ENCODE results near the gene NGFR. TPM values are rescaled to one million over a fixed set of nuclear protein-coding genes. Genes with fewer than 3 reads are reported as not detected.
"Not testable (repeated sequence)": the region's sequence is repeated elsewhere in the genome, so short reads cannot be mapped to it uniquely, and the experiment has no call there.

Gene NGFR
- total RNA-seq, 1 donor from 2014 or later = 4.5 TPM

DNA sequence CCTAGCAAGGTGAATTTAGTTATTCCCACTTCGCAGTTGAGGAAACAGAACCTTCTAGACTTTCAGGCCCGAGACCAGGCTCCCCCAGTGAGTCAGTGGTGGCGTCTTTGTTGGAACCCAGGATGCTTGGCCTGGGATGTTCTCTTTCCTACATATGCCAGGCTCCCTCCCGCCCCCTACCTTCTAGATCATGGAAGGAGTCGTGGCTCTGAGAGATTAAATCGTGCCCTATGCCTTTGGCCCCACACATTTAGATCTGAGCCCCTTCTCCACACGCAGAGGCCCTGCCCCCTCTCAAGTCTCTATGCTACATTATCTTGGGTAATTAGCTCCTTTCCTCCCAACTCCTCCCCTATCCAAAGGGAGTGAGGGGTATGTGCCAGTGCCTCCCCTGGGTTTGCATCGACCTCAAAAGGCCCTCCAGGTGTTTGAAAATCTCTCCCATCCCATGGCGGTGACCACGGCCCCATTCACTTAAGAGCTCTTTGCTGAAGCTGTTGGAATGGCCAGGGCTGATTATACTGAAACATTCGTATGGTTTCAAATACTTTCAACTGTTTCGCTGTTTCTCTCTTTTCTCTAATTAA is 3.0 kb downstream of the NGFR start:
- peak overlapping the region; percentile 78 for H3K4me3 Mint-ChIP-seq (ENCODE audit: unreplicated experiment)
- TF ChIP-seq, protein P1, sequence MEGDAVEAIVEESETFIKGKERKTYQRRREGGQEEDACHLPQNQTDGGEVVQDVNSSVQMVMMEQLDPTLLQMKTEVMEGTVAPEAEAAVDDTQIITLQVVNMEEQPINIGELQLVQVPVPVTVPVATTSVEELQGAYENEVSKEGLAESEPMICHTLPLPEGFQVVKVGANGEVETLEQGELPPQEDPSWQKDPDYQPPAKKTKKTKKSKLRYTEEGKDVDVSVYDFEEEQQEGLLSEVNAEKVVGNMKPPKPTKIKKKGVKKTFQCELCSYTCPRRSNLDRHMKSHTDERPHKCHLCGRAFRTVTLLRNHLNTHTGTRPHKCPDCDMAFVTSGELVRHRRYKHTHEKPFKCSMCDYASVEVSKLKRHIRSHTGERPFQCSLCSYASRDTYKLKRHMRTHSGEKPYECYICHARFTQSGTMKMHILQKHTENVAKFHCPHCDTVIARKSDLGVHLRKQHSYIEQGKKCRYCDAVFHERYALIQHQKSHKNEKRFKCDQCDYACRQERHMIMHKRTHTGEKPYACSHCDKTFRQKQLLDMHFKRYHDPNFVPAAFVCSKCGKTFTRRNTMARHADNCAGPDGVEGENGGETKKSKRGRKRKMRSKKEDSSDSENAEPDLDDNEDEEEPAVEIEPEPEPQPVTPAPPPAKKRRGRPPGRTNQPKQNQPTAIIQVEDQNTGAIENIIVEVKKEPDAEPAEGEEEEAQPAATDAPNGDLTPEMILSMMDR (IDR thresholded peaks at IDR 0.05; ENCODE audit: unreplicated experiment) = no peak
- no peaks in the 10 kb centered on the region for H3K9me3 Mint-ChIP-seq (ENCODE audit: unreplicated experiment)
- peaks cover 20% of the 10 kb centered on the region for H3K27me3 Mint-ChIP-seq (ENCODE audit: unreplicated experiment)
- peak; percentile 33 for DNase-seq (ENCODE audit: low spot score)
- peaks cover 12% of the 10 kb centered on the region for H3K4me1 Mint-ChIP-seq (ENCODE audit: unreplicated experiment)
- H3K36me3 Mint-ChIP-seq (ENCODE audit: low read depth, unreplicated experiment) = no peaks in the 10 kb centered on the region
- no peak overlapping the region for H3K27ac Mint-ChIP-seq (ENCODE audit: unreplicated experiment)

DNA sequence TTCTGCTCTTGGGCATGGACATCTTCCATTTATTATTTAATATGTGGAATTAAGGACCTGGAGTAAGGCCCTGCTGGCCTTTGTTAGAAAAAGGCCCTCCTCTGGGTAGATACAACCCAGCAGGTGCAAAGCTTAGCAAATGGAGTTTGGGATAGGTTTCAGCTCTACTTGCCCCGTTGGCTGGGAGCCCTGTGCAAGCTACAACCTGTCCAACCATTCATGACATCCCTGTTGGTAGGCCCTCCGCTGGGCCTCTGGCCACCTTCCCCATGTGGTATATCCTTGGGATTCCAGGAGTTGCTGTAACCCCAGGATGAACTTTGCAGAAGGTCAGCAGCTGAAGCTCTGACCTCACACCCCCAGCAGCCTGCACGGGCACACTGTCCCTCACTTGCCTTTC is 6.4 kb downstream of the NGFR start:
- Mint-ChIP-seq H3K4me1 (ENCODE audit: unreplicated experiment) (peaks cover 15% of the 10 kb centered on the region), H3K4me3 (ENCODE audit: unreplicated experiment) (no peak overlapping the region), H3K36me3 (ENCODE audit: low read depth, unreplicated experiment) (no peaks in the 10 kb centered on the region), H3K9me3 (ENCODE audit: unreplicated experiment) (no peaks in the 10 kb centered on the region), H3K27me3 (ENCODE audit: unreplicated experiment) (peaks cover 21% of the 10 kb centered on the region), H3K27ac (ENCODE audit: unreplicated experiment) (no peak overlapping the region)
- no peak for DNase-seq (ENCODE audit: low spot score)
- TF ChIP-seq, protein P1 (IDR thresholded peaks at IDR 0.05; ENCODE audit: unreplicated experiment) = no peak

DNA sequence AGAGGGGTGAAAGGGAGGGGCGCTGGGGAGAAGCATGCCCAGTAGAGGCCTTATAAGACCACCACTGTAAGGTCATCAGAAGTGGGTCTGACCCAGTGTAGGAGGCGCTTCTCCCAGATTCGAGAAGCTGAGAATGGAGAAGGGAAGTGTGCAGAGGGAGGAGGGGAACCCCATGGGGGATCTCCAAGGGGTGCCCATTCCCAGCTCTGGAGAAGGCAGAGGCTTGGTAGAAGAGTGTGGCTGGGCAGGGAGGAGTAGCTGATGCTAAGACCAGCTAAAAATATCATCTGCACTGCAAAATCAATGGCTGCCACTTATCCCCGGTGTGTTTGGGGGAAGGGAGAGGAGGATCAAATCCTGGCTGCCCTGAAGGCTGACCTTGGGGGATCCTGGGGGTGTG is 7.2 kb downstream of the NGFR start:
- H3K4me1 Mint-ChIP-seq (ENCODE audit: unreplicated experiment) = peaks cover 15% of the 10 kb centered on the region
- no peak overlapping the region for H3K27ac Mint-ChIP-seq (ENCODE audit: unreplicated experiment)
- peaks cover 21% of the 10 kb centered on the region for H3K27me3 Mint-ChIP-seq (ENCODE audit: unreplicated experiment)
- no peaks in the 10 kb centered on the region for H3K9me3 Mint-ChIP-seq (ENCODE audit: unreplicated experiment)
- no peaks in the 10 kb centered on the region for H3K36me3 Mint-ChIP-seq (ENCODE audit: low read depth, unreplicated experiment)
- no peak for DNase-seq (ENCODE audit: low spot score)
- no peak overlapping the region for H3K4me3 Mint-ChIP-seq (ENCODE audit: unreplicated experiment)
- TF ChIP-seq, protein P1 (IDR thresholded peaks at IDR 0.05; ENCODE audit: unreplicated experiment) = no peak

DNA sequence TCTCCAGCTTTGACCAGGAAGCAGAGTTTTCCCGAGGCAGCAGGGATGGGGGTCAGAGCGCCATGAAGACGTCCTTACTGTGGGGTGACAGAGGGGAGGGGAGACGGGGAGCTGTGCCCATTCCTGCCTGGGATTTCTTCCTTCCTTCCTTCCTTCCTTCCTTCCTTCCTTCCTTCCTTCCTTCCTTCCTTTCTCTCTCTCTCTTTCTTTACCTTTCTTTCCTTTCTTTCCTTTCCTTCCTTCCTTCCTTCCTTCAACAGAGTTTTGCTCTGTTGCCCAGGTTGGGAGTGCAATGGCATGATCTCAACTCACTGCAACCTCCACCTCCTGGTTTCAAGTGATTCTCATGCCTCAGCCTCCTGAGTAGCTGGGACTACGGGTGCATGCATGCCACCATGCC is 7.6 kb downstream of the NGFR start:
- Mint-ChIP-seq H3K4me1 (ENCODE audit: unreplicated experiment) (peaks cover 18% of the 10 kb centered on the region), H3K27me3 (ENCODE audit: unreplicated experiment) (peaks cover 20% of the 10 kb centered on the region)
- DNase-seq (ENCODE audit: low spot score); H3K27ac Mint-ChIP-seq (ENCODE audit: unreplicated experiment); H3K9me3 Mint-ChIP-seq (ENCODE audit: unreplicated experiment); H3K4me3 Mint-ChIP-seq (ENCODE audit: unreplicated experiment); H3K36me3 Mint-ChIP-seq (ENCODE audit: low read depth, unreplicated experiment): not testable (repeated sequence)

DNA sequence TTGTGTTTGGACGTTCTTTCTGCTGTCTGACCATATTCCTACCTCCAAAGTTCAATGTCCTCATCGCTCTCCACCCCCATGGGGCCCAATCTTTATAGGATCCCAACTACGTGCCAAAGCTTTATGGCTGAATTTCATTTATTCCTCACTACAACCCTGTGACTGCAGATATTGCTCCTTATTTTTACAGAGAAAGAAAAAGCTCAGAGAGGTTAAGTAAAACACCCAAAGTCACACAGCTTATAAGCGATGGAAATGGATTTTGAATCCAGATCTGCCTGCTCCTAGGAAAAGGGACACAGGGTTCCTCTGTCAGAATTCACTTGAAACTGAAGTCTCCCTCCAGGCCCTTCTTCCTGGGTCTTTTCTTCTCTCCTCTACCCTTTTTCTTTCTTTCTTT is 9.3 kb downstream of the NGFR start:
- Mint-ChIP-seq H3K9me3 (ENCODE audit: unreplicated experiment) (no peaks in the 10 kb centered on the region), H3K4me1 (ENCODE audit: unreplicated experiment) (peaks cover 21% of the 10 kb centered on the region), H3K36me3 (ENCODE audit: low read depth, unreplicated experiment) (no peaks in the 10 kb centered on the region), H3K27me3 (ENCODE audit: unreplicated experiment) (peaks cover 12% of the 10 kb centered on the region), H3K4me3 (ENCODE audit: unreplicated experiment) (peak overlapping the region; percentile 38), H3K27ac (ENCODE audit: unreplicated experiment) (no peak overlapping the region)
- TF ChIP-seq, protein P1 (IDR thresholded peaks at IDR 0.05; ENCODE audit: unreplicated experiment) = no peak
- DNase-seq (ENCODE audit: low spot score) = no peak

Measured in endothelial cell (in vitro differentiated cells).